ENCODE results near the gene RNASE1. TPM values are rescaled to one million over a fixed set of nuclear protein-coding genes. Genes with fewer than 3 reads are reported as not detected.

Gene RNASE1
- total RNA-seq, 4 donors from 2014 or later, result 999 to 1,585 (median 1,253) TPM

DNA sequence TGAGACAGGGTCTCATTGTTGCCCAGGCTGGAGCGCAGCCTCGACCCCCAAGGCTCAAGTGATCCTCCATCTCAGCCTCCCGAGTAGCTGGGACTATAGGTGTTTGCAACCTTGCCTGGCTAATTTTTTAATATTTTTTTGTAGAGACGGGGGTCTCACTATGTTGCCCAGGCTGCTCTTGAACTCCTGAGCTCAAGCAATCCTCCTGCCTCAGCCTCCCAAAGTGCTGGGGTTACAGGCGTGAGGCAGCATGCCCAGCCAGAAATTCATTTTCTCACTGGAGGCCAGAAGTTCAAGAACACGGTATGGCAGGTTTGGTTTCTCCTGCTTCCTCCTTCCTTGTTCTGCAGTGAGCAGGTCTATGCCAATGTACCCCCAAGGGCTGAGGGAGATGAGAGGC, 3.7 kb downstream of the RNASE1 start:
- TF ChIP-seq, protein P1, sequence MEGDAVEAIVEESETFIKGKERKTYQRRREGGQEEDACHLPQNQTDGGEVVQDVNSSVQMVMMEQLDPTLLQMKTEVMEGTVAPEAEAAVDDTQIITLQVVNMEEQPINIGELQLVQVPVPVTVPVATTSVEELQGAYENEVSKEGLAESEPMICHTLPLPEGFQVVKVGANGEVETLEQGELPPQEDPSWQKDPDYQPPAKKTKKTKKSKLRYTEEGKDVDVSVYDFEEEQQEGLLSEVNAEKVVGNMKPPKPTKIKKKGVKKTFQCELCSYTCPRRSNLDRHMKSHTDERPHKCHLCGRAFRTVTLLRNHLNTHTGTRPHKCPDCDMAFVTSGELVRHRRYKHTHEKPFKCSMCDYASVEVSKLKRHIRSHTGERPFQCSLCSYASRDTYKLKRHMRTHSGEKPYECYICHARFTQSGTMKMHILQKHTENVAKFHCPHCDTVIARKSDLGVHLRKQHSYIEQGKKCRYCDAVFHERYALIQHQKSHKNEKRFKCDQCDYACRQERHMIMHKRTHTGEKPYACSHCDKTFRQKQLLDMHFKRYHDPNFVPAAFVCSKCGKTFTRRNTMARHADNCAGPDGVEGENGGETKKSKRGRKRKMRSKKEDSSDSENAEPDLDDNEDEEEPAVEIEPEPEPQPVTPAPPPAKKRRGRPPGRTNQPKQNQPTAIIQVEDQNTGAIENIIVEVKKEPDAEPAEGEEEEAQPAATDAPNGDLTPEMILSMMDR (IDR thresholded peaks at IDR 0.05), result no peak
- DNase-seq (ENCODE audit: low spot score), result no peak
- ATAC-seq (ENCODE audit: low FRiP score), result no peak

DNA sequence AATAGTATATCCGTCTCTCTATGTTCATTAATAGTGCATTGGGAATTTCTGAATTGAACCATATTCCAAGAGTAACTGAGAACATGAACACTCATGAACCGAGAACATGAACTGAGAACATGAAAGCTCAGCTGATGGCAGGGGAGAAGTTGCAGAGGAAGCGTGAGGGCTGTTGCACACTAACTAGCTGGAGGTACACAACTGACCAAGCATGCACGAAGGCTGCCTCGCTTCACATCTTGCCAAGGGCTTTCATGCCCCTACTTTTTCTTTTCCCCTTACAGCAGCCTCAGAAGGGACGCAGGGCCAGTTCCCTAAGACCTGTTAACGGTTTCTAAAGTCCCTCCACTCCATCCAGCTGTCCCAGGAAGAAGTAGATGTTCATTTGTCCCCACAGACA, 4.3 kb downstream of the RNASE1 start:
- ATAC-seq (ENCODE audit: low FRiP score) (no peak), DNase-seq (ENCODE audit: low spot score) (no peak)
- TF ChIP-seq, protein P1 (IDR thresholded peaks at IDR 0.05), result no peak

DNA sequence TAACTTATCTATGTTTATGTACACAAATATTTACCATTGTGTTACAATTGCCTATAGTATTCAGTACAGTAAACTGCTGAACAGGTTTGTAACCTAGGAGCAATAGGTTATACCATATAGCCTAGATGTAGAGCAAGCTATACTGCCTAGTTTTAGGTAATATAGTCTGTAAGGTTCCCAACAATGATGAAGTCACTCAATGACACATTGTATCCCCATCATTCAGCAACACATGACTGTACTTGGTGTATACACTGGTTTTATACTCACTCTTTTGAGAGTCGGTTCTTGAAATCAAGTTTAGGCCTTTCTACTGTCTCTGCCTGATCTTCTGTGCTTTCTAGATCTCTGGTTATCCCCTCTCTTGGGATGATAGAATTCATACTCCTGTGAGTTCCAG, 5.5 kb downstream of the RNASE1 start:
- ATAC-seq (ENCODE audit: low FRiP score) (no peak), DNase-seq (ENCODE audit: low spot score) (no peak)
- TF ChIP-seq, protein P1 (IDR thresholded peaks at IDR 0.05), result no peak

DNA sequence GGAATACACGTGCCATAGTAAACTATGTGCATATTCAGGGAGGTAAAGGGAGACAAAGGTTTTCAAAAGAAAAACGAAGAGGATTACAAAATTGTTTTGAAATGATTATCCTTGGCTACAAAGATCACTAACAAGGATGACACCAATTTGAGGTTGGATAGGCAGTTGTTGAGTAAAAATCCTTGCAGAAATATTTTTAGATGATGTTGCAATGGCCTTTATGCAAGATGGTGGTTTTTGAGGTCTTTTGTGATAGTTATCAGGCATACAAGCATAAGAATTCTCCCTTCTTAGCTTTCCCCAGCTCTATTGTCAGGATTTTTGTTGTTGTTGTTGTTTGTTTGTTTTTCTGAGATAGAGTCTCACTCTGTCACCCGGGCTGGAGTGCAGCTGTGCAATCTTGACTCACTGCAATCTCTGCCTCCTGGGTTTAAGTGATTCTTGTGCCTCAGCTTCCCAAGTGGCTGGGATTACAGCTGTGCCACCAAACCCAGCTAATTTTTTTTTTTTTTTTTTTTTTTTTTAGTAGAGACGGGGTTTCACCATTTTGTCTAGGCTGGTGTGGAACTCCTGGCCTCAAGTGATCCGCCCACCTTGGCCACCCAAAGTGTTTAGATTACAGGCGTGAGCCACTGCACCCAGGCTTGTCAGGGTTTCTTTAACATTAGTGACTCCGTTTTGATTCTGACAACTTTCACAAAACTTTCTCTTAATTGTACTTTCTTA, 7.8 kb downstream of the RNASE1 start:
- ATAC-seq (ENCODE audit: low FRiP score), result no peak

DNA sequence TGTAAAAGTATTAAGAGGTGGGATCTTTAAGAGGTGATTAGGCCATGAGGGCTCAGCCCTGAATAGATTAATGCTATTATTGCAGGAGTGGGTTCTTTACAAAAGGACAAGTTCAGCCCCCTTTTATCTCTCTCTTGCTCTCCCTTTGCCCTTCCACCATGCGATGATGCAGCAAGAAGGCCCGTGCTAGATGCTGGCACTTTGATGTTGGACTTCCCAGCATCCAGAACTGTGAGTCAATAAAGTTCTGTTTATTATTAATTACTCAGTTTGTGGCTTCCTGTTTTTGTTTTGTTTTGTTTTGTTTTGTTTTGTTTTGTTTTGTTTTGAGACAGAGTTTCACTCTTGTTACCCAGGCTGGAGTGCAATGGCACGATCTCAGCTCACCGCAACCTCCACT, 10.1 kb downstream of the RNASE1 start:
- TF ChIP-seq, protein P1 (IDR thresholded peaks at IDR 0.05), result no peak
- ATAC-seq (ENCODE audit: low FRiP score) (no peak), DNase-seq (ENCODE audit: low spot score) (no peak)

More for the DNA sequence above, 7.8 kb downstream of the RNASE1 start:
- TF ChIP-seq, protein P1 (IDR thresholded peaks at IDR 0.05), result no peak
- DNase-seq (ENCODE audit: low spot score), result no peak

DNA sequence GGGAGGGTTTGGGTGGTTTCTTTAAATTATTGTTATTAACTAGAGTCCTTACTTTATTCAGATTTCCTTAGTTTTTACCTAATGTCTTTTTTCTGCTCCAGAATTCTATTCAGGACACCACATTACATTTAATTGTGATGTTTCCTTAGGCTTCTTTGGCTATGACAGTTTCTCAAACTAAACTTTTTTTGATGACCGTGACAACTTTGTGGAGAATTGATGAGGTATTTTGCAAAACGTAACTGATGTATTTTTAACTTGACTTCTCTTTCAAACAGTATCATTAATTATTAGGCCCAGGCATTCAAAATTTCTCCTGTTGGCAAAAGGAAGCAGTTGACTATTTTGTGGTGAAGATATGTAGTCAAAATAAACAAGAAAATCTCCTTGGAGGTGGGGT, 11.0 kb downstream of the RNASE1 start:
- DNase-seq (ENCODE audit: low spot score) (no peak), ATAC-seq (ENCODE audit: low FRiP score) (no peak)
- TF ChIP-seq, protein P1 (IDR thresholded peaks at IDR 0.05), result no peak

DNA sequence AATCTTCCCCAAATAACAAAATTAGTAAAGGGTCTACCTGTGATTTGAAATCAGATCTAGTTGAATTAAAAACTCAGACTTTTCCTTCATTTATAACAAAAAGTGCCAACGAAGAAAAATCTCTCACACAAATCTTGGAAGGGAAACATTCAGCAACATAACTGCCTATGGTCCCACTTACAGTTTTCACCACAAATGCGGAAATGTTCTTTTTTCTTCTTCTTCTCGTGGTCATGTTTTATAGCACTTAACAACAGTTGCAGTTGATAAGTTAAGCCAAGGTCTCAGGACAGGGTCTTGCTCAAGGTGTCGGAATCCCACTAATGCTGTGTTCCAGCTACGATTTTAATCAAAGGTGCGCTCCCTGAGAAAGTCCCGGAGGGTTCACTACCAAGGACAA, 11.5 kb downstream of the RNASE1 start:
- DNase-seq (ENCODE audit: low spot score), result no peak
- TF ChIP-seq, protein P1 (IDR thresholded peaks at IDR 0.05), result no peak
- no peak for ATAC-seq (ENCODE audit: low FRiP score)

Measured in omental fat pad (tissue), 4 donors.